Measurements from ENCODE around the gene NEU4. TPM values are rescaled to one million over a fixed set of nuclear protein-coding genes. Genes with fewer than 3 reads are reported as not detected.

Gene NEU4
- total RNA-seq, 1 experiment from 2014 or later: not detected

DNA sequence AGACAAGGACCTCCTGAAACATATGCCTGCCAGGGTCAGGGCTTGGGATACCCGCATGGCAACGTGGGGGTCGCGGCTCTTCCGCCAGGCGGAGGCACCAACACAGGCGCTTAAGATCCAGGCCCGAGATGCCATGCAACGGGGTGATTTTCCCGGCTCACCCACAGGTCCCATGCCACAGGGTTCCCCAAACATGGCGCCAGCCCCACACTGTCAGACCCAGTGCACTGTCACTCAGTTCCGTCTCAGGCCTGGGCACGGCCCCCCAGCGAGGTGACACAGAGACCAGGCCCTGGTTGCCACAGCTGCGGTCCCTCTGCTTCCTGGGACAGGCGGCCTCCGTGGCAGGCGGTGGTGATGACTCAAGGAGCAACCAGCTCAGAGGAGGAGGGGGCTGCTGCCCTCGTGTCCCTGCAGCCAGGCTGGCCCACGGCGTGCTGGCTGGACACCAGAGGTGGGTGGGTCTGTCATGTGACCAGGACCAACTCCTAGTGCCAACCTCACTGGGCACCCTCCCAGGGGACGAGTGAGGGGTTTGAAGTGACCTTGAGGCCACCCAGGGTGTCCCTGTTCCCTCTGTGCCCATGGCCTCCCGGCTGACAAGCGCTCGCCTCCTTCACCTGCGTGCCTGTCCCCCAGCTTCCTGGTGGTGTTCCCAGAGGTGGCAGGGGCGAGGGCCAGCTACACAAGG is 44.8 kb downstream of the NEU4 start:
- DNase-seq (ENCODE audit: low read depth, low spot score): no peak
- in situ Hi-C loops (cut with HindIII; ENCODE audit: low pct_unique_long_range_greater_than_20kb, low sequenced_read_pairs): no loop called here

DNA sequence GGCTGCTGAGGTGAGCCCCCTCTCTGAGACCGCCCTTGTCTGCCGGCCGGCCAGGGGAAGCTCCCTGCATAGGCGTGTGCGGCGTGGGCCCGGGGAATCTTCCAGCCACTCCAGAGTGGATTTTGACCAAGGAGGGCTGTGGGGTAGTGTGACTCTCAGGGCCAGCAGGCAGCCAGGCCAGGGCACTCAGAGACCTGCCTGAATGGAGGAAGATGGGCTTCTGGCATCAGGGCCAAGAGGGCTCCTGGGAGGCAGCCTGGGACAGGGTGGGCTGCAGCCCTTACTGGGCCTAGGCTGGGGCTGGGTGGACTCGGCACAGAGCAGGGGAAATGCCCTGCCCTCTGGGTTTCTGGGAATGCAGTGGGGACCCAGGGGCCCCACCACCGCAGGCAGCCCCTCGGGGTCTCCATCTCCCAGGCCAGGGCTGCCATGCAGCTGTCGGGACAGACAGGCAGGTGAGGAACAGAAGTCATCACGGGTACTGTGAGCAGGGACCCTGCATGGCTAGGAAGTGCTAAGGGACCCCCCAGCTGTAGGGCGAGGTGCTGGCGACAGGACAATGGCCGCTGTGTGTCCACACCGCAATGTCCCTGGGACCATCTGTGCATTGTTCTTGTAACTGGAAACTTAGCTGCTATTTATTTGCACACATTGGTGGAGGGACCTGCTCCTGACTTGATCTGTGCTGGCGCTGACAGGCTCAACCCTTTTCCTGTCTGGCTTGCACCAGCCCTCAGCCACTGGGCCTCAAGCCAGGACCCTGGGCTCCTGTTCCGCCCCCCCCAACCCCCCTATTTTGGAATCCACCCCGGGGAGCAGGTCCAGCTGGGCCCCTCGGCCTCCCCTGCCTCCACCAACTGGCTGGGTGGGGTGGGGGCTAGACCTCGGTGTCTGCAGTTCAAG is 45.6 kb downstream of the NEU4 start:
- in situ Hi-C loops (cut with HindIII; ENCODE audit: low pct_unique_long_range_greater_than_20kb, low sequenced_read_pairs): no loop called here

DNA sequence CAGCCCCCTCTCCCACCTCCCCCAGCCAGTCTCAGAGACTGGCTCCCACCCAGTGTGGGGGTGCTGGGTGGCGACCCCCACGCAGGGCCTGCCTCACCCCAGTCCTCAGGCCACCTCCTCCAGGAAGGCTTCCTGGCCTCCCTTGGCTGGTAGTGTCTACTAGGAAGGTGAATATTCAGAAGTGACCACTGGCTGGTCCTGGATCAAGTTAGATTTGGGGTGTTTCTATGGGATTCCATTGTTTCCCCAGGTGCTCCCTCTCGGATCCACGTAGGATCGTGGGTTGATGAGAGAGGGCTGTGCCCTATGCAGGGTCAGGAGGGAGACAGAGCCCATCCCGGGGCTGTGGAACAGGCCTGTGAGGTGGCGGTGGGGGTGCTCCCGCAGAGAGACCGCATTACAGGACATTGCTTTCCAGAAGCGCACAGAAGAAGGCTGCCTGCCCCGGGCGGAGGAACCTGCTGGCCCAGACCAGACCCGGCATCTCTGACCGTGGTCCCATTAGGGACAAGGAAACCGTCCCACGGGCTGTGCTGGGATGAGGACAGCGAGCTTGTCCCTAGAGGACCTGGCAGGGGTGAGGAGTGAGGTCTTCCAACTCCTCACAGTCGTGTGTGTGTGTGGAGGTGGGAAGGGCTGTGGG is 46.4 kb downstream of the NEU4 start:
- in situ Hi-C loops (cut with HindIII; ENCODE audit: low pct_unique_long_range_greater_than_20kb, low sequenced_read_pairs): no loop called here
- DNase-seq (ENCODE audit: low read depth, low spot score): no peak

More for the DNA sequence above, 45.6 kb downstream of the NEU4 start:
- DNase-seq (ENCODE audit: low read depth, low spot score): no peak

DNA sequence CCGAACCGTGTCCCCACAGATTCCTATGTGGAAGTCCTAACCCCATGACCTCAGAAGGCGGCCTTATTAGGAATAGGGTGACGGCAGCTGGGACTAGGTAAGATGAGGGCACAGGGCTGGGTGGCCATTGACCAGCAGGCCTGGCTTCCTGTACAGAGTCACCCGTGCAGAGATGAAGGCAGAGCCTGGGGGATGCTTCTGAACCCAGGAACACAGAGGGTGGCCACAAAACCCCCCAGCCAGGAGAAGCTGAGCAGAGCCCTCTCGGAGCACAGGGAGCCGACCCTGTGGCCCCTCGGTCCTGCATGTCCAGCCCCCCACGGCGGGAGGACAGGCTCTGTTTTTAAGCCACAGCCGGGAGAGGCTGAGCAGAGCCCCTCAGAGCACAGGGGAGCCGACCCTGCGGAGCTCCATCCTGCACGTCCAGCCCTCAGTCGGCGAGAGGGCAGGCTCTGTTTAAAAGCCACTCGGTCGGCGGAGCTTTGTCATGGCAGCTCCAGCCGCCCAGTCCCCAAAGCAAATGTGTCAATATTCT is 47.0 kb downstream of the NEU4 start:
- no peak for DNase-seq (ENCODE audit: low read depth, low spot score)
- in situ Hi-C loops (cut with HindIII; ENCODE audit: low pct_unique_long_range_greater_than_20kb, low sequenced_read_pairs): no loop called here

DNA sequence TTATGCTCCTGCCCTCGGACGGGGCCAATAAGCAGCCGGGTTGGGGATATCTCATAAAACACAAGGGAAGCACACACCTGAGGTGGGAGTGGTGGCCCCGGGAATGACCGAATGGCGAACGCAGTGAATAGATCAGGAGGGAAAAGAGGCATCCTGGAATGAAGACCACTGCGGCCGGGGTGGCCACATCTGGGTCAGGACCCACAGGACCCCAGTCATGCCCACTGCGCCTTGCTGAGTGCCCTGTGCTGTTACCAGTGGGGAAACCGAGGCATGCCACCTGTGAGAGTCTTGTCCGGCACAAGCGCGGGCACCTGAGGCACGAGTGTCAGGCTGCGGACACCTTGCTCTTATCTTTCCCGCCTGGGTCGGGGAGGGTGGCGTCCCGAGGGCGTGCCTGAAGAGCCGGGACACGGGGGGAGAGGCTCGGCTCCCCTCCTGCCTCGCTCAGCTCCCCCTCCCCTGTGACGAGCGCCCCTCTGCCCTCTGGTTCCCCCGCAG is 48.1 kb downstream of the NEU4 start:
- in situ Hi-C loops (cut with HindIII; ENCODE audit: low pct_unique_long_range_greater_than_20kb, low sequenced_read_pairs): no loop called here
- DNase-seq (ENCODE audit: low read depth, low spot score): no peak

DNA sequence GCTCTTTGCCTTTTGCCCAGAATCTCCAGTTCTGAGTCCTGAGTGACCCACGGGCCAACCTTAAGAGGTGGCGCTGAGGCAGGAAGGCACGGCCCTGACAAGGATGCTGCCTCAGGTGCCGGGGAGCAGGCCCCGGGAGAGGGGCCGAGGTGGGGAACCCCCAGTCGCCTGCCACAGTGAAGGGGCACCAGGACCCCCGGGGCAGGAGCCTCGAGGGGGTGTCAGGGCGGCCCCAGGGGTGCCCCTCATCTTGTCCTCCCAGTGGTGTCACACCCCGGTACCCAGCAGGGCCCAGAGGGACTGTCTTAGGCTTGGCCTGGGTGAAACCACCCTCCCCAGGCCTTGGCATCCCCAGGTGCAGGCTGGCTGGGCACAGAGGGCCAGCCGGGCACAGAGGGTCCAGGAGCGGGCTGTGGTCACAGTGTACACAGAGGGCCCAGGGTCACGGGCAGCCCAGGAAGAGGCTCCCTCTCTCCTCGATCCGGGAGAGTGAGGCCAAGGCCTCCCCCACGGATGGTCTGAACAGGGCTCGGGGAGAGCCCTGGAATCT is 48.7 kb downstream of the NEU4 start:
- DNase-seq (ENCODE audit: low read depth, low spot score): no peak
- in situ Hi-C loops (cut with HindIII; ENCODE audit: low pct_unique_long_range_greater_than_20kb, low sequenced_read_pairs): no loop called here

DNA sequence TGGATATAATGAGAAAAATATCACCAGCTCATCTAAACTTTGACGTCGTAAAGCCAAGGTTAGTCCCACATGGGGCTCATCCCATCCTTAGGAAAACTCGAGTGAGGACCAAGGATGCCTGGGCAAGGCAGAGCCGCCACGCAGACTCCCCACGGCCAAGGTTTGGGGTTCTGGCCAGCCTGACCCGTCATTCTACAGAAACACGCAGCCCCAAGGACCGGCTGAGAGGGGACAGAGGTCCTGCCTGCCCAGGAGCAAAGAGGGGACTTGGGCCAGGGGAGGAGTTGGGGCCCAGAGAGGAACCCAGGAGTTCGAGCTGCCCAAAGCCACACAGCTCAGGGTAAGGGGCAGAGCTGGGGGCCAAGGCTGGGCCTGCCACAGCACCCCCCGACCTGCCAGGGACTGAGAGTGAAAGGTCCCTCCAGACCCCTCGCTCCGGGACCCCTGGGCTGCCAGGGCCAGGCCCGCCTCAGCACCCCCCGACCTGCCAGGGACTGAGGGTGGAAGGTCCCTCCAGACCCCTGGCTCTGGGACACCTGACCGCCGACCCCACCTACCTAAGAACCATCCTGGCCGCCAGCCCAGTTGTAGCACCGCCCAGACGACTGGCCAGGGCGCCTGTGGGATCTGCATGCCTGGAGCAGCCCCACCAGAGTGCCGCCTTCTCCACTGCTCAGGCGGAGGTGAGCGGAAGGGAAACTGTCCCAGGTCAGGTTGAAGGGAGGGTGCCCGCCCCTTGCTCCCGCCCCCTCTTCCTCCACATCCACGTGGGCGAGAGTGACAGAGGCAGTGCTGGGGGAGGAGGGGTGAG is 49.4 kb downstream of the NEU4 start, which contains the start of gene PDCD1:
Gene PDCD1 (minus strand): TSS at position 689 of the 811 bp plus-strand sequence. CDS start 56 bp downstream, at position 633.
- in situ Hi-C loops (cut with HindIII; ENCODE audit: low pct_unique_long_range_greater_than_20kb, low sequenced_read_pairs): no loop called here

DNA sequence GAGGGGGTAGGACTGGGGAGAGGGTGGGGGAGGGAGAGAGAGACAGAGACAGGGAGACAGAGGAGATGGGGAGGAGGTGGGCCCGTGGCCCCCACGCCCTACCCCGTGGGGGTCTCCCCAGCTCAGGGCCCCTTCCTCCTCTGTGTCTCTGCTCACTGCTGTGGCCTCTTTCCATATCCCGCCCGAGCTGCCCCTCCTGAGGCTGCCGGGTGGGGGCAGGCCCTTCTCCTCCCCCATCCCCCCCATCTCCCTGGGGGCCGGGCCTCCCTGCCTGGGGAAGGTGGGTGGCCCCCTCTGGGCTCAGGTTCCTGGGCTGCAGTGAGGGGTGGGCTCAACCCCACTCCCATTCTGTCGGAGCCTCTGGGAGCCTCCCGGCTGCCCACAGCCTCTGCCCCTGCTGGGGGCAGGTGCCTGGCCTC is 50.0 kb downstream of the NEU4 start:
- in situ Hi-C loops (cut with HindIII; ENCODE audit: low pct_unique_long_range_greater_than_20kb, low sequenced_read_pairs): no loop called here
- no peak for DNase-seq (ENCODE audit: low read depth, low spot score)

More for the DNA sequence above, 49.4 kb downstream of the NEU4 start, which contains the start of gene PDCD1:
- no peak for DNase-seq (ENCODE audit: low read depth, low spot score)

DNA sequence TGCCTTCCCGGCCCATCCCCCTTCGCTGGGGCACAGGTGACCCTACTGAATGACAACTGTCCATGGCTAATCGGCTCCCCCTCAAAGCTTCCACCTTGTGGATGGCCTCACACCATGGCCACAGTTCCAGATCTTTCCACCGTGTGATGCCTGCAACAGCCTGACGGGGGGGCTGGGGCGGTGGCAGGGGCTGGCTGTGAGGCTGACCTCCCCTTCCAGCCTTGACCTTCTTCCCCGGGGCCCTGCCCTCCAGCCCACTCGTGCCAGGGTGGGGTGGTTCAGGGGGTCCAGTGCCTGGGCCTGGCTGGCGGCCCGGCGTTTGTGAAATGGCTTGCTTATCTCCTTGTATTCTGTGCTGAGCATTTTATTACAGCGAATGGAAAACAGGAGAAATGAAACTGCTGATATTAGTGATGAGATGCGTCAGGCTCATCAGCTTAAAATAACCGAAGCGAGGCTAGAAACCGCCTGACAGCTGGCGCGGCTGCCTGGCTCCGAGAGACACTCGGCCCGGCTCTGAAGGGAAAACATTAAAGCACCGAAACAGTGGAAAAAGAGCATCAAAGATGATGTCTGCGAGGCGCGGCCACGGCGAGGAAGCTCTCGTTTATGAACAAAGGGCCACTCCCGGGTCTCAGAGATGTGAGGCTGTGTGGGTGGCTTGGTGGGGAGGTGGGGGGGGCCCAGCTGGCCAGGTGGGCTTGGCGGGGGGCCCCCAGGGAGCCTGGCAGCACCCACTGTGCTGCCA is 50.6 kb downstream of the NEU4 start:
- in situ Hi-C loops (cut with HindIII; ENCODE audit: low pct_unique_long_range_greater_than_20kb, low sequenced_read_pairs): no loop called here
- no peak for DNase-seq (ENCODE audit: low read depth, low spot score)

DNA sequence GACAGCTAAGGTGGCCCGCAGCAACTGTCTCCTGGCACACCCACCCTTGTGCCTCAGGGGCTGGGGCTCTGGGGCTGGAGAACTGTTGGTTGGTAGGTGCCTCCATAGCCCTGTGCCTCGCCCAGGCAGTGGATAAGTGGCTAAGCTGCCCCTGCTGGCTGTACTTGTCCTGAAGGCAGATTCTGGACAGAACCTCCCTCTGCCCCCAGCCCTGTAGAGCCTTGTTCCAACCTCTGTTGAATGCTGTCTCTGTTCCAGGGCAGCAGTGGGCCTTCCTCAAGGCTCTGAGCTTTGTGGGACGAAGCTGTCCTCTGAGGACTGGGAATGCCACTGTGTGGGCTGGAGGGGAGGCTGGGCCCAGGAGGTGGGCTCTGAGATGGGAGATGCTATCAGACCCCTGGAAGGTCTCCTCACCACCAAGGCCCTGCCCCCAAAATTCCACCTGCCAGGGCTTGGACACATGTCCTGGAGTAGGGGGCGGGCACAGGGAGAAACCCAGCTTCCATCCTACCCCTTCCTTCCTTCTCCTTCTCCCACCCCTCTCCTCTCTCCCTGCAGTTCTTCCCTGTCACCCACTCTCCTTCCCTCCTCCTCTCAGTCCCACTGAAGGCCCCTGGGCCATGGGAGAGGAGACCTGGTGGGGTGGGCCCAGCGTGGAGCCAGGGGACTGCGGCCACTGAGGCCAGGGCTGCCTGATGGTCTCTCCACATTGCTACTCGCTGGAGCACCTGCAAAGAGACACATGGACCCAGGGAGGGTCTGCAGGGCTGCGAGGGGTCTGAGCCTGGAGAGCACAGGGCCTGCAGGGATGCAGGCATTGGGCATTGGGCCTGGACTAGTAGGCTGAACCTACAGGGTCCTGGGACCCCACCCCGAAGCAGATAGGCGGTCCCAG is 51.4 kb downstream of the NEU4 start:
- no peak for DNase-seq (ENCODE audit: low read depth, low spot score)
- in situ Hi-C loops (cut with HindIII; ENCODE audit: low pct_unique_long_range_greater_than_20kb, low sequenced_read_pairs): no loop called here

DNA sequence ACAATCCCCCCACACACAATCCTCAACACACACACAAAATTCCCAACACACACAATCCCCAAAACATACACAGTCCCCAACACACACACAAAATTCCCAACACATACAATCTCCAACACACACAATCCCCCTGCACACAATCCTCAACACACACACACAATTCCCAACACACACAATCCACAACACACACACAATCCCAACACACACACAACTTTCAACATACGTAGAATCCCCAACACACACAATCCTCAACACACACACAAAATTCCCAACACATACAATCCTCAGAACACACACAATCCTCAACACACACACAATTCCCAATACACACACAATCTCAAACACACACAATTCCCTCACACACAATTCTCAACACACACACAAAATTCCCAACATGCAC is 52.3 kb downstream of the NEU4 start:
- in situ Hi-C loops (cut with HindIII; ENCODE audit: low pct_unique_long_range_greater_than_20kb, low sequenced_read_pairs): no loop called here
- no peak for DNase-seq (ENCODE audit: low read depth, low spot score)

DNA sequence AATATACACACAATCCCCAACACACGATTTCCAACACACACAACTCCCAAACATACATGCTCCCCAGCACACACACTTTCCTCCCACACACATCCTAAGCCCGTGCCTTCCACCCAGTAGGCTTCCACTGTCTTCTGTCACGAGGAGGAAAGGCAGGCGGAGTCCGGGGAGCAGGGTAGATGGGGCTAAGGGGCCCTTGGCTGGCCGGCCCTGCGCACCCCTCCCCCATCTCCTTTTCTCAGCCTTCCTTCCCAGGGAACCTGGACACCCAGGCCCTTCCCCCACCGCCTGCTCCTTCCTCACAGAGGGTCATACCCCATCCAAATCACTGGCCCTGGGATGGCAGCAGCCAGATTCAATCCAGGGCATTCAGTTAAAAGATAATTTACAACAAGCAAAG is 53.1 kb downstream of the NEU4 start:
- in situ Hi-C loops (cut with HindIII; ENCODE audit: low pct_unique_long_range_greater_than_20kb, low sequenced_read_pairs): no loop called here
- no peak for DNase-seq (ENCODE audit: low read depth, low spot score)

DNA sequence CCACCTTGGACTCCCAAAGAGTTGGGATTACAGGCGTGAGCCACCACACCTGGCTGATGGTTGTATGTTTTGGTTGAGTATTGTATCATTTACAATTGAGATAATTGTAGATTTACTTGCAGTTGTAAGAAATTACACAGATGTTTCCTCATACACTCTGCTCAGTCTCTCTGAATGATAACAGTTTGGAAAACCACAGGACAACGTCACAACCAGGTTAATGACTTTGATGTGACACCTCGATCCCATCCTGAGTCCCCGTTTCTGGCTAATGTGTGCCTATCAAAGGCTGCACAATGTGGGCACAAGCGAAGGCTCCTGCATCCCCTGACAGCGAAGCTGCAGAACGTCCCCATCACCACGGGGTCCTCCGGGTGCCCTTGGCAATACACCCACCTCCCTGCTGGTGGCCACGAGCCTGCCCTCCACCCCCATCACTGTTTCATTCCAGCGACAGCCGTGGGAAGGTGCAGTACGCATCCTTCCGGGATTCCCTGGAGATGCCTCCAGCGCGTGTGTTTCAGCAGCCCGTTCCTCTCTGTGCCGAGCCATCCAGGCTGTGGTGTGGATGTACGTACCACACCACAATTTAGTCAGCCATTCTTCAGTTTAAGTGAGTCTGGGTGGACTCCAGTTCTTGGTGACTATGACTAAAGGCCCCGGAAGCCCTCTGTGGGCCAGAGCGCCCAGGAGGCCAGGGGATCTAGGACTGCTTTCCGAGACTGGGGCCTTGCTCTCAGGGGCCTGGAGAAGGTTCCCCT is 54.0 kb downstream of the NEU4 start:
- DNase-seq (ENCODE audit: low read depth, low spot score): no peak
- in situ Hi-C loops (cut with HindIII; ENCODE audit: low pct_unique_long_range_greater_than_20kb, low sequenced_read_pairs): no loop called here

DNA sequence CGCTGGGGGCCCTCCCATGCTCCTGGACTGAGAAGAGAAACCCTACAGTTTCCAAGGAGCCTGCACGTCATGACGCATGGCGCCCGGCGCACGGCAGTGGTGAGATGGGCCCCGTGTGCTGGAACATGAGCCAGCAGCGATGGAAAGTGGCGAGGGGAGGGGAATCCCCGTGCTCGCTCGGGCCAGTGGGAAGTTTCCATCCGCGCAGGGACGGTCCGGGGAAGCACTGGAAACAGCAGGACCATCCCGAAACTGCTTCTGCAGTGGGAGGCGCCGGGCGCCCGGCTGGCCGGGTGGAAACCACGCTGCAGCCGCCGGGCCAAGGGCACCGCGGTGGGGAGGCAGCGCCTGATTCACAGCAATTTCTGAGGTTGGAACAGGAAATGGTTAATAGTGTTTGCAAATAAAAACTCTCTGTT is 54.6 kb downstream of the NEU4 start:
- no peak for DNase-seq (ENCODE audit: low read depth, low spot score)
- in situ Hi-C loops (cut with HindIII; ENCODE audit: low pct_unique_long_range_greater_than_20kb, low sequenced_read_pairs): no loop called here

Data from SK-MEL-5 (cell line).